Body of pancreas (tissue), 4 donors: Measurements from ENCODE around the gene ITGA8. TPM values are rescaled to one million over a fixed set of nuclear protein-coding genes. Genes with fewer than 3 reads are reported as not detected.

Experiments
- ATAC-seq: fragments of 150-250 bp; one replicate; pipeline ENCODE4 v1.9.1; 2016
- DNase-seq, 4 donors: peaks; one replicate each; pipeline ENCODE4 v3.0.0-alpha.2; 2019
- H3K27ac ChIP-seq, 4 donors: fragments of 200-600 bp; sonication (generic); 1 replicate in 3 of 4; 2 replicates in 1 of 4; pipeline versions ENCODE4 v1.5.1 to v1.6.1; 2016 to 2019; ENCODE audit warnings: mild to moderate bottlenecking in 1 of 4, mixed read lengths in 1 of 4, moderate library complexity in 1 of 4
- H3K27me3 ChIP-seq, 2 donors: fragments of 200-600 bp; sonication (generic); one replicate each; pipeline ENCODE4 v1.6.0; 2016; ENCODE audit warnings: mild to moderate bottlenecking in 1 of 2
- H3K36me3 ChIP-seq, 2 donors: fragments of 200-600 bp; sonication (generic); replicated peaks in 1 of 2; 2 replicates each; pipeline ENCODE4 v1.5.1; 2016; ENCODE audit warnings: low read depth in 2 of 2; ENCODE audit not compliant: insufficient read depth in 1 of 2
- H3K4me1 ChIP-seq: fragments of 200-600 bp; sonication (generic); one replicate; pipeline ENCODE4 v1.6.0; 2016
- H3K4me3 ChIP-seq, 2 donors: fragments of 200-600 bp; sonication (generic); 1 replicate in 1 of 2; 2 replicates in 1 of 2; pipeline ENCODE4 v1.5.1; 2016 to 2019
- H3K9me3 ChIP-seq, 3 donors: fragments of 200-600 bp; sonication (generic); 1 replicate in 2 of 3; 2 replicates in 1 of 3; pipeline ENCODE4 v1.5.1; 2016
- POLR2A ChIP-seq, 3 donors: fragments of 450-650 bp; IDR thresholded peaks; one replicate each; pipeline ENCODE4 v1.6.1; 2016; ENCODE audit warnings: antibody characterized with exemption in 3 of 3, mild to moderate bottlenecking in 2 of 3
- WGBS, 2 donors: methylation state at CpG; one replicate each; pipeline ENCODE4 v1.1.5; 2017; 5-methylcytosine and 5-hydroxymethylcytosine counted together
- intact Hi-C: fragments of 100-400 bp; cut with DNase I; formaldehyde crosslinking; loops from one replicate; pipeline ENCODE4 v1.15.1; 2023
- total RNA-seq, 2 donors: library from RNA; depleted of rRNA; stranded (reverse); fragments of >200 nt; gene quantifications; one replicate each; pipeline ENCODE4 v1.1.0, GENCODE V29; 2016
- TF ChIP-seq, protein P1 (sequence below), 7 experiments: fragments of 450-650 bp in 4 of 7; fragments of 200-600 bp in 3 of 7; sonication (generic) in 3 of 7; IDR thresholded peaks; one replicate each; pipeline ENCODE4 v1.5.1; 2016 to 2019; ENCODE audit warnings: antibody characterized with exemption in 7 of 7

Gene ITGA8
- total RNA-seq, 2 donors from 2014 or later, result 0.66 to 0.78 TPM

GRCh38 chr10:15550950-15551349, 168.8 kb downstream of the ITGA8 start:
- Histone ChIP-seq H3K9me3 (no peaks in the 10 kb centered on the region), H3K4me3 (no peak overlapping the region), H3K27me3 (no peaks in the 10 kb centered on the region), H3K27ac (no peak overlapping the region), H3K36me3 (no peaks in the 10 kb centered on the region), H3K4me1 (no peaks in the 10 kb centered on the region)
- WGBS, 2 donors, result 60 to 63% methylated on average over 3 of the region's 3 CpGs
- intact Hi-C loops, result no loop called here
- DNase-seq (no peak), ATAC-seq (no peak)
- no peak for TF ChIP-seq POLR2A (IDR thresholded peaks at IDR 0.05)
- TF ChIP-seq, protein P1, sequence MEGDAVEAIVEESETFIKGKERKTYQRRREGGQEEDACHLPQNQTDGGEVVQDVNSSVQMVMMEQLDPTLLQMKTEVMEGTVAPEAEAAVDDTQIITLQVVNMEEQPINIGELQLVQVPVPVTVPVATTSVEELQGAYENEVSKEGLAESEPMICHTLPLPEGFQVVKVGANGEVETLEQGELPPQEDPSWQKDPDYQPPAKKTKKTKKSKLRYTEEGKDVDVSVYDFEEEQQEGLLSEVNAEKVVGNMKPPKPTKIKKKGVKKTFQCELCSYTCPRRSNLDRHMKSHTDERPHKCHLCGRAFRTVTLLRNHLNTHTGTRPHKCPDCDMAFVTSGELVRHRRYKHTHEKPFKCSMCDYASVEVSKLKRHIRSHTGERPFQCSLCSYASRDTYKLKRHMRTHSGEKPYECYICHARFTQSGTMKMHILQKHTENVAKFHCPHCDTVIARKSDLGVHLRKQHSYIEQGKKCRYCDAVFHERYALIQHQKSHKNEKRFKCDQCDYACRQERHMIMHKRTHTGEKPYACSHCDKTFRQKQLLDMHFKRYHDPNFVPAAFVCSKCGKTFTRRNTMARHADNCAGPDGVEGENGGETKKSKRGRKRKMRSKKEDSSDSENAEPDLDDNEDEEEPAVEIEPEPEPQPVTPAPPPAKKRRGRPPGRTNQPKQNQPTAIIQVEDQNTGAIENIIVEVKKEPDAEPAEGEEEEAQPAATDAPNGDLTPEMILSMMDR (IDR thresholded peaks at IDR 0.05), result no peak

GRCh38 chr10:15548331-15548730, 171.4 kb downstream of the ITGA8 start:
- Histone ChIP-seq H3K4me3 (no peak overlapping the region), H3K36me3 (no peaks in the 10 kb centered on the region), H3K4me1 (no peaks in the 10 kb centered on the region), H3K27me3 (no peaks in the 10 kb centered on the region), H3K27ac (no peak overlapping the region), H3K9me3 (peaks cover 0 to 7% (median 0%) of the 10 kb centered on the region in 3 donors)
- intact Hi-C loops, result no loop called here
- DNase-seq, result no peak
- ATAC-seq, result no peak
- 29 to 30% methylated on average over 7 to 8 of the region's 8 CpGs for WGBS, 2 donors
- TF ChIP-seq, protein P1 (IDR thresholded peaks at IDR 0.05), result no peak
- TF ChIP-seq POLR2A (IDR thresholded peaks at IDR 0.05), result no peak

- ATAC-seq (no peak), DNase-seq (no peak)
- Histone ChIP-seq H3K36me3 (no peaks in the 10 kb centered on the region), H3K4me1 (no peaks in the 10 kb centered on the region), H3K27ac (no peak overlapping the region), H3K27me3 (no peaks in the 10 kb centered on the region), H3K4me3 (no peak overlapping the region), H3K9me3 (peaks cover 0 to 7% (median 0%) of the 10 kb centered on the region in 3 donors)
- TF ChIP-seq POLR2A (IDR thresholded peaks at IDR 0.05), result no peak
- TF ChIP-seq, protein P1 (IDR thresholded peaks at IDR 0.05), result no peak
- 65 to 67% methylated on average over 5 of the region's 5 CpGs for WGBS, 2 donors
- intact Hi-C loops, result no loop called here
Measured at GRCh38 chr10:15546606-15547005, 173.1 kb downstream of the ITGA8 start.

DNA sequence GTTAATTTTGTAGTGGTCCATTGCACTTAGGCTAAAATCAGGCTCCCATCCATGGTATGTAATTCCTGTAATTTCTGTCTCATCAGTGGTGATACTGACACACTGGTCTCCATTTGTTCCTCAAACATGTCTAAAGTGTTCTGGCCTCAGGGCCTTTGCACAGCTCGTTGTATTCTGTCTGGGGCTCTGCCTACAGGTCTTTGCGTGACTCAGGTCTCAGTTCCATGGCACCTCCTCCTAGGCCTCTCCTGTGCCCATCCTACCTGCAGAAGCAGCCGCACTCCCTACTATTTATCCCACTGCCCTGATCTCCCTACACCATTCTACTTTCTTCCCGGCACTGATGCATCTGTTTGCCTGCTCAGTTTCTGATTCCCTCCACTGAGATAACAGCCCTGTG, 173.8 kb downstream of the ITGA8 start:
- H3K4me3 ChIP-seq, result no peak overlapping the region
- intact Hi-C loops, result no loop called here

DNA sequence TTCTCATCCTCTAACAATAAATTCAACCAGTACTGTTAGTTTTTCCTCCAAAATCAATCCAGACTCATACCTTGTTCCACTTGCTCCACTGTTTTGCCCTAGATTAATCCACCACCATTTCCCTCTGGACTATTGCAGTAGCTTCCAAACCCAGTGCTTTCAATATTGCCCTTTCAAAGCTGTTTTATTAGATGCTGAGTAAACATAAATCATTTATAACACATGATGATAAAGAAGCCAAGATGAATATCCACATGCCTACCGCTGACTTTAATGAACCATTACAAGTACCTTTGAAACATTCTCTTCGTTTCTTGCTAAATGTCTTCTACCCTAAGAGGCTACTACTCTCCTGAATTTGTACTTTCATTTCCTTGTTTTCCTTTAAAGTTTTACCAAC, 174.5 kb downstream of the ITGA8 start:
- Histone ChIP-seq H3K36me3 (no peaks in the 10 kb centered on the region), H3K4me3 (no peak overlapping the region), H3K9me3 (peaks cover 0 to 7% (median 0%) of the 10 kb centered on the region in 3 donors), H3K27ac (no peak overlapping the region), H3K4me1 (no peaks in the 10 kb centered on the region), H3K27me3 (no peaks in the 10 kb centered on the region)
- ATAC-seq (no peak), DNase-seq (no peak)
- no peak for TF ChIP-seq POLR2A (IDR thresholded peaks at IDR 0.05)
- TF ChIP-seq, protein P1 (IDR thresholded peaks at IDR 0.05), result no peak
- intact Hi-C loops, result no loop called here
- WGBS, 2 donors, result 69 to 75% methylated on average over 2 of the region's 2 CpGs

More for the DNA sequence above, 173.8 kb downstream of the ITGA8 start:
- Histone ChIP-seq H3K36me3 (no peaks in the 10 kb centered on the region), H3K27me3 (no peaks in the 10 kb centered on the region), H3K27ac (no peak overlapping the region), H3K4me1 (no peaks in the 10 kb centered on the region), H3K9me3 (peaks cover 0 to 7% (median 0%) of the 10 kb centered on the region in 3 donors)
- ATAC-seq, result no peak
- TF ChIP-seq, protein P1 (IDR thresholded peaks at IDR 0.05), result no peak
- TF ChIP-seq POLR2A (IDR thresholded peaks at IDR 0.05), result no peak
- DNase-seq, result no peak
- 82 to 84% methylated on average over 4 of the region's 4 CpGs for WGBS, 2 donors
